NCI-H1048 (cell line): ENCODE data around the gene CNST.

Experiments
- DNase-seq: peaks from one replicate; lab custom pipeline; 2025; lab: John Stamatoyannopoulos, UW

The CNST gene, protein sequence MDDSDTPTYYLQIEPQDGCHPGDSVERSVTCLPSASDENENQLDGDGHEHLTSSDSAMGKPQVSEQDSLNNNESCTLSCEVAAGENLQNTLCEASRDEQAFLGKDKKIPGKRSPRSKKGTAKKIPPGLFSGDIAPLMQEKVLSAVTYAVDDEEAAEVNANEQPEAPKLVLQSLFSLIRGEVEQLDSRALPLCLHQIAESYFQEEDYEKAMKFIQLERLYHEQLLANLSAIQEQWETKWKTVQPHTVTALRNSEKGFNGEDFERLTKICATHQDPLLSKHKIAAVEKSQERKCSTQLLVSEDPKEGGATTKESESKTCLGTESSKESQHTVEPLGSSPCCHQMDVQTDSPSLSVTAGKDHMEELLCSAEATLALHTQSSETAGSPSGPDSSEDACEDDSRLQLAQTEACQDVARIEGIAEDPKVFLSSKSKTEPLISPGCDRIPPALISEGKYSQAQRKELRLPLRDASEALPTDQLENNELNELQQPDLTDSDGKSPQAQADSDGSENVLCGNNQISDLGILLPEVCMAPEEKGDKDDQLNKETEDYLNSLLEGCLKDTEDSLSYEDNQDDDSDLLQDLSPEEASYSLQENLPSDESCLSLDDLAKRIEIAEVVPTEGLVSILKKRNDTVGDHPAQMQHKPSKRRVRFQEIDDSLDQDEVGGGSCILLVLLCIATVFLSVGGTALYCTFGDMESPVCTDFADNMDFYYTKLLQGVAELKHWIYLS

DNA sequence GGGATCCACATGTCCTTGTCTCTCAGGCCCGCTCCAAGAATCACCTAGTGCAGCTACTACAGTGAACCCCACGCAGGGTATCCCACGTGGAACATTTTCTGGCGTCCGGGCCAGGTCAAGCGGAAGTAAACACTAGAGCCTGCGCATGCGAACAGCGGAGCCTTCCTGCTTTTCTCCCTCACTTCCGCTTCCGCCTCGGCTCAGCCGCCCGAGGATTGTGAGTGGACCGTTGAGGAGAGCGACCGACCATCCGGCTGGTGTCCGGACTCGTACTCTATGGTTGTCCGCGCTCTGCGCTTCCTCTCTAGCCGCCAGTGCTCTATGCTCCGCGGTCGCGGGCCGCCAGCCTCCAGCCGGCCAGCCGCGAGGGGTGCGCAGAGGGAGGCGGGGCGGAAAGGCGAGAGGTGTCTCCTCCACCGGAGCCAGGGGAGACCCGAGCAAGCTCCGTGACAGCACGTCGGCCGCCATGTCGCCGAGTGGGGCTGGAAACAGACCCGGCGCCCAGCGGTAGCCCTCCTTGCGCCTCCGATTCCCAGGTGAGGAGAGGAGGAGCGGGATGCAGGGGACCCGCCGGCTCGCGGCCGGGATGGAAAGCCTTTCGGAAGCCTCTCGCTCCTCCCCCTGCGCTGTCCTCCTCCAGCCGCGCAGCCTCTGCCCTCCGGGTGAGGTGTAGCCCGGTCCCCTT, at the start of gene CNST, which contains the start of gene TFB2M:
TSS of gene CNST (plus strand) at position 329 of the 685 bp plus-strand sequence. CDS start 25,107 bp downstream, outside the sequence.
TSS of gene TFB2M (minus strand) at position 134 of the 685 bp plus-strand sequence. CDS start at position 11, 123 bp downstream.
- peak; percentile 100 for DNase-seq

DNA sequence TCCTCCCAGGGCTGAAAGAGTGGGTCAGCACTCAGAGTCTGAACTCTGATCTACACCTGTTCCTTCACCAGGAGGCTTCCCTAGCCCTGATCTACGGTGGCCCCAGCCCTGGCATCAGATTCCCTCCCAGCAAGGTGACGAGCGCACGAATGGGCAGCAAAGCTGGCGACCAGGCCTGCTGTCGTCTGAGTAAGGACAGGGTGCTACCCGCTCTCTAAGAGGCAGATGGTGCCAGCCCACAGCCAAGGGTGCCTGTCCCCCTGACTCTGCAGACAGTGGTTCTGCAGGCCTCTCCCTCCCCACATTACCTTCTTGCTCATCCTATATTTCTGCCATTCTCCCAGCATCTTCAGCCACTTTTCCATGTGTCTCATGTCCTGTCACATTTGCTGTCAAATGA, 48.9 kb upstream of the CNST start:
- DNase-seq = no peak

DNA sequence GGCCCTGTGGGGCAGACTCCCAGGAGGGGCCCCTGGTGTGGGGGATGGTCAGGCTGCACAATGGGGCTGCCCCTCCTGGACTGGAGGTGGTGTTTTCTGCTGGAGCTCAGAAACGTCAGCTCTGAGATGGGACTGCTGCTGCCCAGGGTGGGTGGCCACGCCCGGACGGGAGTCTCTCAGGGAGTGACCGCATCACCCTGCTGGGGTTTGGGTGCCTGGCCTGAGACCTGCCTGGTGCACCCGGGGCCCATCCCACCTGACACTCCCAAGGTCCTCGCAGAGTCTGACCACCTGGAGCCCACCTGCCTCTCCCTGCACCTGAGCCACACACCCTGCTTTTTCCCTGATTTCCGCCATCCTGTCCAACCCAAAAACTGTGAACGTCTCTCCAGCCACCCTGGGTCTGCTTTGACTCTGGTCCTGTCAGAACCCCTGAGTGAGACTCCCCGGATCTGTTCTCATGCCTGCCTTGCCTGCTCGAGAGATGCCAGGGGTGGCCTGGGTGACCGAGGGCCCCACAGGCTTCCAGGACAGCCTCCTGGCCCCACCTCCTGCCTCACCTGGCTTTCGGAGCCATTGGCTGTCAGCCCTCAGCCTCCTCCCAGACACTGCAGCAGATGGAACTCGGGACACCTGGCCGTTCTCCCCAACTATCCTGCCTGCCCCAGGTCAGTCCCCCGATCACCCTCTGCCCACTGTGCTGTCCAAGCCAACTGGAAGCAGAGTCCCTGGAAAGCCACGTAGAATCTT, 47.6 kb upstream of the CNST start:
- DNase-seq = no peak

DNA sequence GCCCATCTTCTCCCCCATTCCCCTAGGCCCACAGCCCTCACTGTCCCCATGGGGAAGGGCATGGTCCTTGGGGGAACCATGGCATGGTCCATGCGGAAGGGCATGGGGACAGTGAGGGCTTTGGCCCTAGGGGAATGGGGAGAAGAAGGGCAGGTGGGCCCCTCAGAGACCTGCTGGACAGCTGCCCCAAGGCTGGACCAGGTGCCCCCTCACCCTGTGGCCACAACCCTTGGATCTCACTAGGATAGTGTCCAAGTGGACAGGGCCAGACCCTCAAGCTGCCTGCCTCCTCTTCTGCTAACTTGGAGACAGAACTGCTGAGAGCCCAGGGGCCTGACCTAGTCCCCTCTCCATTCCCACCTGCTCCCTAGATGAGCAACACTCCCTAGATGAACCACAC, 46.7 kb upstream of the CNST start:
- DNase-seq = no peak

DNA sequence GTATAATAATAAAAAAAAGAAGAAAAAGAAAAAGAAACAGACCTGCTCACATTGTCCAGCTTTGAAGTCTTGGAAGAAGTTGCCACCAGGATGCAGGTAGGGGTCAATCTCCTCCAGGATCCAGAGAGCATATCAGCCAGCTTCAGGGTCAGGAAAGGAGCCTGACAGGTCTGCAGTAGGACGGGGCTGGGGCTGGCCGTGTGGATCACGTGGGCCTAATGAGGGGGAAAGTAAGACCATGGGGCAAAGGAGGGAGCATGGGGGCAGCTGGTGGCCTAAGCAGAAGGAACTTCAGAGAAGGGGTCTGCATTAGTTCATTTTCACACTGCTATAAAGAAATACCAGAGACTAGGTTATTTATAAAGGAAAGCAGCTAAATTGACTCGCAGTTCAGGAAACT, 39.9 kb upstream of the CNST start:
- no peak for DNase-seq

DNA sequence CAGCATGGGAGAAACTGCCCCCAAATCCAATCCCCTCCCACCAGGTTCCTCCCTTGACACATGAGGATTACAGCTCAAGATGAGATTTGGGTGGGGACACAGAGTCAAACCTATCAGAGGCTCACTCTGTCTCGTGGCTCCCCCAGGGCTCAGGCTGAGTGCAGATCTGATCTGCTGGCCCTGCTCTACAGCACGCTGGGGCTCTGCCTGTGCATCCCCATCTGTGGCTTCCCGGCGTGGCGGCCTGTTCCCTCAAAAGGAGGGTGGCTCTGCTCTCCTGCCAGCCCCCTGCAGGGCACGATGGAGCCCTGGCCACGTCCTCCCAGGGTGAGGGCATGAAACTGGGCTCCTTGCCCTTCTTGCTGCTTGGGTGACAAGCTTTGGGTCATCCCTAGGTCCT, 39.3 kb upstream of the CNST start:
- DNase-seq = no peak

DNA sequence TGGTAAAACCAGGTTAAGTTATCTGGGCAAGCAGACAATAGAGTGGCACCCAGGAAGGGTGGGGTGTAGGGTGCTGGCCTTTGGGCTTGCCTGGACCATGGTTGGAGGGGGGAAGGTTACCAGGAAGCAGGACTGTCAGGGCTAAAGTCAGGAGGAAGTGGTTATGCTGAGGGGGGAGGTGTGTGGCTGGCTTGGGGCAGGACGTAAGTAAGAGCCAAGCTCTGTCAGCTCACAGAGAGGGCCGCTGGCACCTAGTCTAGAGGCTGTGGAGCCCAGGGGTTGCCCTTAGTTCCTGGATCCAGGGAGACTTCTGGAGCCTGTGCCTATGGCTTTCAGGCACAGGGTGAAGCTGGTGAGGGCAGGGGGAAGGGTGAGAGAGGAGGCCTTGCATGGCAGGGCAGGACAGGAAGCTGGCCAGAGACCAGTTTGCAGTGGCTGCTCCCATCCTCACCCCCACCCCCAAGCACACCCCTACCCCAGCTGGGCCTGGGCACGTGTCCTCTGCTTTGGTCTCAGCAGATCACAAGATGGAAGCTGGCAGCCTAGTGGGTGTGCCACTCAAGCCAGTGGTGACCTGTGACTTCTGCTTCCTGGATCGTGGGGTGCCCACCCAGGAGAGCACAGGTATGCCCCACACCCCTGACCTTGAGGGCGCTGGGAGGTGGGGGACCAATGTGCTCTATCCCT, 38.7 kb upstream of the CNST start:
- no peak for DNase-seq

DNA sequence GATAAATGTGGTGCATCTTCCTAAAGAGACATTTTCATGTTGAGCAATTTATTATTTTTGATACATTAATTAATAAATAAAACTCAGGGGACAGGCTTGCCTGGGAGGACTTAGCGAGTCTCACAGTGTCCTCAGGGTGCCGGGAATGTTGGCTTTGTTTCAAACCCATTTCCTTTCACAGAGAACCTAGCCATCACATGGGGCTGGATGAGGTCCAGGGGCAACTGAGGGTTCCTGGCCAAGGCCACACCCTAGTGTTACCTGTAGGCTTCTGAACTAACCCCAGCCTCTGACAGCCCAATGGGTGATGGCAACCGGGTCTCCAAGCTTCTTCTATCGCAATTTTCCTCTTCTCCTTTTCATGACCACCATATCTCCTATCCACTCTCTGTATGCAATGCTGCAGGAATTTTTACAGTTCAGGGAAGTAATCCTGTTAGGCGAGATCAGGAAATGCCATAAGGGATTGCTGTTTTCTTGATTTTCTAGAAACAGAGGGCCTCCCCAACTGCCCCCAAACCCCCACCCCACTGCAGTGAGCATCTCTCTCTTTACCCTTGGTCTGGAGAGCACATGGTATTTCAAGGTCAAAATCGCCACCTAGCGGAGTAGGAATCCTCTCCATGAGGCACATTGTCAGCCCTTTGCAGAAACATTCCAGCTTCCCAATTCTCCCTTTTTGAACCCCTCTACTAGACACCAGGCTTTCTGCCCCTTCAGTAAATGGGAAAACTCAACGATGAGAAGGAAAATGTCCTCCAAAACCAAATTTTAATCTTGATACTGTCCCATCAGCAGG, 37.1 kb upstream of the CNST start:
- no peak for DNase-seq

DNA sequence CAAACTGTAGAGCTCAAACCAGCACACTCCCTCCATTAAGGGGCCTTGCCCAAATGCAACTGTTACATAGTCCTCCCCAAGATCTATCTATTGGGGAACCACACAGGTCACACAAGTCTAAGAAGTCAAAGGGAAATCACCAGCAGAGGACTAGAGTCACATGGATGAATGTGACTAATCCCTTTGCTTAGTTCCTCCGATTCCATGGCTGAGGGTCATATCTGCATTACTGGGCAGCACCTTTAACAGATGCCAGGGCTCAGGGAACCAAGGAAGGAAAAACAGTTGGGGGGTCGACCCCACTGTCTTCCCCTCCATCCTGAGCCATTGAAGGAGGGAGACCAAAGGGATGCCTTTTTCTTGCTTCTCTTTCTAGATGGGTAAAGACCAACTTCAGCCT, 35.8 kb upstream of the CNST start:
- DNase-seq = no peak

DNA sequence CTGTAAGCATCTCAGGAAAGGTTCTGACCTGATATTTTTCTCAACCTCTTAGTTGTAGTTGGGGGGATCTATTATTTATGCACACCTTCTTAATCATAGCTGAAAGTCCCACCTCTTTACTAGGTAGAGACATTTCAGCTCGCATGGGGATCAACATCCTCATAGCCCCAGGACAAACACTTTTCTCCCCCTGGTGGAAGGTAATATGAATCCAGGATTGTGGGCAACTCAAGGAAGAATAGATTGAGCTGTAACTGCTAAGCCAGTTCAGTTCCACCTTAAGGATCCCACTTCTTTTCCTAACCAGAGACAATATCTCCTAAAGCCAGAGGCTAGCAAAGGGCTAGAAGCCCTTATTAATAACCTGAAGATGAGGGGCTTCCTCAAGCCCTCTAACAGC, 33.7 kb upstream of the CNST start:
- DNase-seq = no peak

DNA sequence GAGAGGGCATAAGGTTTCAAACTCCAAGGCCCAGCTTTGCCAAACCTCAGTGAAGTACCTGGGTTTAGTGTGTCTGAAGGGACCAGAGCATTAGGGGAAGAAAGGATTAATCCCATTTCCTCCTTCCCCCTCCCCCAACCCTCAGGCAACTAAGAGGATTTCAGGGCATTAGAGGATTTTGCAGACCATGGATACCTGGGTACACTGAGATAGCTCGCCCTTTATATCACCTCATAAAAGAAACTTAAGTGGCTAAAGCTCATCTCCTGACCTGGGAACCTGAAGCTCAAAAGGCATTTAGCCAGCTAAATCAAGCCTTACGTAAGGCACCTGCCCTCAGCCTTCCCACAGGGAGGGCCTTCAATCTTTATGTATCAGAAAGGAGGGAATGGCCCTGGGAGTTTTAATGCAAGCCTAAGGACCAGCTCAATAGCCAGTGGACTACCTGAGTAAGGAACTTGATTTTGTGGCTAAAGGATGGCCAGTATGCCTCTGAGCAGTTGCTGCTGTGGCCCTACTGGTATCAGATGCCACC, 32.8 kb upstream of the CNST start:
- no peak for DNase-seq

DNA sequence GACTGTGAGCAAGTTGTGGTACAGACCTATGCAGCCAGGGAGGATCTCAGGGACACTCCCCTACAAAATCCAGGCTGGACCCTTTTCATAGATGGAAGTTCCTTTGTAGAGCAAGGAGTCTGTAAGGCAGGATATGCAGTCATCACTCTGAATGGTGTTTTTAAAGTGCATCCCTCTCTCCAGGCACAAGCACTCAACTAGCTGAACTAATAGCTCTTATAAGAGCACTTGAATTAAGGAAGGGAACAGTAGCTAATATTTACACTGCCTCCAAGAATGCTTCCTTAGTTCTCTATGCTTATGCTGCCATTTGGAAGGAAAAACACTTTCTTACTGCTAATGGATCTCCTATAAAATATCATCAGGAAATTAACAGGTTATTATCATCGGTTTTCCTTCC, 32.1 kb upstream of the CNST start:
- no peak for DNase-seq

DNA sequence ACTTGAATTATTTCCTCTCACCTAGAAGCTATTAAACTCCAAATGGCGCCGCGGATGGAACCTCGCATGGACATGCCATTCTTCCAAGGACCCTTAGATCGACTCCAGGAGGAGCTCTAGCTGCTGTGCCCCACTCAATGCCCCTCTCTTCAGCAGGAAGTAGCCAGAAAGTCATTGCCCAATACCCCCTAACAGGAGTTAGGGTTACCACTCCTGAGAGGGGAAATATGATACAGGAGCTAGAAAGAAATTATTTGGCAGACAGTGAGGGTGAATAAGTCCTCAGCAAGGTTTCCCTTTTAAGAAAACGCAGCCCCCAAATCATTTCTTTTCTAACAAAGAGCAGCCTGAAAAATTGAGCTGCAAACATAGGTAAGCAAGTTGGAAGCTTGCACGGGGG, 28.8 kb upstream of the CNST start:
- DNase-seq = no peak

DNA sequence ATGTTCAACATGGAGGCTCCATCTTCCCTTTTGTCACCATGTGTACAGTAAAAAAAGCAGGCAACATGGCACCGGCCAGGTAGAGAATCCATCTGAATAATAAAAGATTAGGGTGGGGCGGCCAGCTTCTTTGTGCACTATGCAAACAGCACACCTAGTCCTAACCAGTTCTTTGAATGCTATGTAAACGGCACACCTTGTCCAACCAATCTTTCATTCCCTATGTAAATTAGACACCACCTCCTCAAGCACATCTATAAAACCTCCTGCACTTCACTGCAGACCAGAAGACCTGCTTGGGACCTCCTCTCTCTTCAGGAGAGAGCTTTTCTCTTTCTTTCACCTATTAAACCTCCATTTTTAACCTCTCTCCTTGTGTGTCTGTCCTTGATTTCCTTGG, 28.4 kb upstream of the CNST start:
- DNase-seq = no peak

DNA sequence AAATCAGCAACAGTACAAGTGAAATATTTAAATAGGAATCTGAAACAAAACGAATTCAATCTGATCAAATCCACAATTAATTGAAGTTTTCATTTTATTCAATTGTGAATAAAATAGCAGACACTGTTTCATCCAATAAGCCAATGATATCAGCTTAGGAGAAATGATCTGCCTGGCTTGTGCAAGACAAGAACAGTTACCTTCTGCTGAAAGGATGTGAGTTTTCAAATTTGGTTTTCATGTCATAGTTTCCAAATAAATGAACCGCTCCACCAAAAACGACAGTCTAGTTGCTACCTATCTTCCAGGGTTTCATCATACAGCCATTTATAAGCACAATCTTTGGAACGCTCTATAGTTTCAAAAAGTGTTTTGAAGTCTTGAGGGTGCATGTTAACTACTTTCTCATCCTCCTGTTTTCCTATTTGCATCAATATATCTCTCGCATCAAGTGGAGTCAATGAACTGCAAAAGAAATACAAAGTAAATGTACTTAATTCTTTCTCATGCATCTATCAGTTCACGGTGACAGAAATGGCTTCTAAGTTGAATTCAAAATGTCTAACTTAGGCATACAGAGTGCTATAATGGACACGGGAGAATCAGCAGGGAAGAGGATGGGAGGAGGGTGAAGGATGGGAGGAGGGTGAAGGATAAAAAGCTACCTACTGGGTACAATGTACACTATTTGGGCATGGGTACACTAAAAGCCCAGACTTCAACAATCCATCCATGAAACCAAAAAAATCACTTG, 25.3 kb upstream of the CNST start:
- no peak for DNase-seq

DNA sequence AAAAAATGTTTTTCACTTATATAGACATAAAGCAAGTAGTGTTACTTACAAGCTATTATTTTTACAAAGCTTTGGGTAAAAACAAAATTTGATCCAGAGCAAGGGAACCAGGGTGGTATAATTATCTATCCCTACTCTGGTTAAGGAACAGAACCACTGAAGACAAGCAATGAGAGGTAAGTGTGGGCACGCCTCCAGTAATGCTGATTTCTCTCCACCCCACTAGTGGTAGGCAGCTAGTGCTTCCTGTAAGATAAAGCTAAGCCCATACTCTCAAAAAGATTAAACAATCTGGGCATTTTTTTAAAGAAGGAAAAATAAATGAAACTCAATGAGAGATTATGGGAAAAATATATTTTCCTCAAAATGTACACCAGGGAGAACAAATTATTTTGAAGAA, 22.3 kb upstream of the CNST start:
- DNase-seq = no peak

DNA sequence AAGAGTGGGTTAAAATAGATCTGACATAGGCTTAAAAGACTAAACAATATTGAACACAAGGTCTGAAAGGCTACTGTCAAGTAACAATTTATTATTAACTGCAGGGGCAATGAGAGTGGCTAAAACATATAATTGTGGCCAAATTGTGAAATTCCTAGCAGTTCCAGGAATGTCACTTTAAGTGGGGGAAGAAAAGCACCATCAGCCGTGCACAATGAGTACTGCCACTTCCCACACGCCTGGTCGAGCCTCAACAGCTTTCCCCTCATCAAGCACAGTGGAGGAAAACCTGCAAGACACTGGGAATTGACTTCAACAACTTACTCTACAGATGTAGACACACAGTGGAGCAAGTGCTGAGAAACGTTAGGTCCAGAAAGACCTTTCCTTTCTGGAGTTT, 16.6 kb upstream of the CNST start:
- DNase-seq = no peak

DNA sequence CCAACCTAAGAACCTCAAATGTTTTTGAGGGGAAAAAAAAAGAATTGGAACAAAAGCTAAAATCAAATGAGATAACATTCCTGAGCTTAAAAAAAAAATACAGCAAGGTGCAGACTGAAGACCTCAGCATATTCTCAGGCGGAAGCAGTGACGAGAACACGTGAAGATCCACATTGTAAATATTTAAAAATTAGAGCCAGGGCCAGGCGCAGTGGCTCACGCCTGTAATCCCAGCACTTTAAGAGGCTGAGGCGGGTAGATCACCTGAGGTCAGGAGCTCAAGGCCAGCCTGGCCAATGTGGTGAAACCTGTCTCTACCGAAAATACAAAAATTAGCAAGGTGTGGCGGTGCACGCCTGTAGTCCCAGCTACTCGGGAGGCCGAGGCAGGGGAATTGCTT, 15.9 kb upstream of the CNST start:
- no peak for DNase-seq

DNA sequence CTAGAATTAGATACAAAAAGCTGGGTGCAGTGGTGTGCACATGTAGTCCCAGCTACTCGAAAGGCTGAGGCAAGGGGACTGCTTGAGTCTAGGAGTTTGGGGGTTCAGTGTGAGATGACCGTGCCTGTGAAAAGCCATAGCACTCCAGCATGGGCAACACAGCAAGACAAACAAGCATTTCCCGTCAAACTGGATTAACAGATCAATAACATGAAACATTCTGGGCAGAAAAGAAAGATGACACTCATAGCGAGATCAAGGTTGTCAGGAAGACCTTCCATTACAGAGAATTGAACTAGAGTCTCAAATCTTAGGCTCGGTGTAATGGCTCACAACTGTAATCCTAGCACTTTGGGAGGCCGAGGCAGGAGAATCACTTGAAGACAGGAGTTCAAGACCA, 14.1 kb upstream of the CNST start:
- DNase-seq = no peak

DNA sequence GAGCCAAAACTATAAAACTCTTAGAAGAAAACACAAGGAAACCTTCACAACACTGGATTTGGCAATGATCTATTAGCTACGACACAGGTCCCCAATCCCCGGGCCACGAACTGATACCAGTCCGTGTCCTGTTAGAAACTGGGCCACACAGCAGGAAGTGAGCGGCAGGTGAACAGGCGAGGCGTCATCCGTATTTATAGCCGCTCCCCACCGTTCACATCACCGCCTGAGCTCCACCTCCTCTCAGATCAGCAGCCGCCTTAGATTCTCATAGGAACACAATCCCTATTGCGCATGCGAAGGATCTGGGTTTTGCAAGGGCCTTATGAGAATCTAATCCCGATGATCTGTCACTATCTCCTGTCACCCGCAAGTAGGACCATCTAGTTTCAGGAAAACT, 12.1 kb upstream of the CNST start:
- no peak for DNase-seq
